ENCODE results near the gene NHLH1. TPM values are rescaled to one million over a fixed set of nuclear protein-coding genes. Genes with fewer than 3 reads are reported as not detected.

NHLH1 gene
- total RNA-seq, 2 experiments from 2014 or later, result 0.22 to 0.45 TPM

GRCh38 chr1:160394673-160395072 lies 27.8 kb downstream of the NHLH1 start:
- no peak for DNase-seq
- POLR2A ChIA-PET, result interaction anchor here (0.6 to 0.8 kb wide), 2 partner anchors 15 to 16 kb away, joined by 3 read pairs; no protein-coding TSS in a partner anchor
- CTCF ChIA-PET, result interaction anchor here (1.9 to 2.2 kb wide), 2 partner anchors 18 to 103 kb away, joined by 6 to 10 read pairs; no protein-coding TSS in a partner anchor

GRCh38 chr1:160397651-160398050 lies 30.8 kb downstream of the NHLH1 start:
- Mint-ChIP-seq H3K27ac (no peak overlapping the region), H3K9me3 (no peaks in the 10 kb centered on the region), H3K27me3 (peaks cover 14% of the 10 kb centered on the region), H3K4me1 (ENCODE audit: low read depth) (peaks cover 7% of the 10 kb centered on the region), H3K4me3 (no peak overlapping the region), H3K36me3 (ENCODE audit: low read depth) (no peaks in the 10 kb centered on the region)
- no peak for TF ChIP-seq CTCF (IDR thresholded peaks at IDR 0.05)
- ATAC-seq (no peak), DNase-seq (no peak)
- CTCF ChIA-PET, result interaction anchor here (0.7 to 2.5 kb wide), 4 partner anchors 21 to 209 kb away, joined by 3 to 13 read pairs (median 4); no protein-coding TSS in a partner anchor
- POLR2A ChIA-PET, result no interaction called here
- intact Hi-C loops (cut with micrococcal nuclease), result no loop called here

More at GRCh38 chr1:160394673-160395072, 27.8 kb downstream of the NHLH1 start:
- H3K9me3 Mint-ChIP-seq, result no peaks in the 10 kb centered on the region
- TF ChIP-seq CTCF (IDR thresholded peaks at IDR 0.05), result no peak
- no peak overlapping the region for H3K4me3 Mint-ChIP-seq
- ATAC-seq, result no peak
- no peak overlapping the region for H3K27ac Mint-ChIP-seq
- H3K4me1 Mint-ChIP-seq (ENCODE audit: low read depth), result no peaks in the 10 kb centered on the region
- intact Hi-C loops (cut with micrococcal nuclease), result no loop called here
- H3K27me3 Mint-ChIP-seq, result peaks cover 4% of the 10 kb centered on the region
- no peaks in the 10 kb centered on the region for H3K36me3 Mint-ChIP-seq (ENCODE audit: low read depth)

GRCh38 chr1:160398823-160399222 lies 32.0 kb downstream of the NHLH1 start:
- H3K4me3 Mint-ChIP-seq, result no peak overlapping the region
- no peak for ATAC-seq
- no peak overlapping the region for H3K27ac Mint-ChIP-seq
- H3K27me3 Mint-ChIP-seq, result peaks cover 14% of the 10 kb centered on the region
- H3K9me3 Mint-ChIP-seq, result no peaks in the 10 kb centered on the region
- no peak for DNase-seq
- H3K4me1 Mint-ChIP-seq (ENCODE audit: low read depth), result peaks cover 7% of the 10 kb centered on the region
- TF ChIP-seq CTCF (IDR thresholded peaks at IDR 0.05), result no peak
- intact Hi-C loops (cut with micrococcal nuclease), result no loop called here
- ChIA-PET POLR2A (interaction anchor here (0.7 kb wide), 1 partner anchor 23 kb away, joined by 3 read pairs; no protein-coding TSS in a partner anchor), CTCF (interaction anchor here (0.9 to 2.5 kb wide), 3 partner anchors 23 to 297 kb away, joined by 3 to 13 read pairs (median 3); no protein-coding TSS in a partner anchor)
- H3K36me3 Mint-ChIP-seq (ENCODE audit: low read depth), result no peaks in the 10 kb centered on the region

GRCh38 chr1:160399544-160400222 lies 32.8 kb downstream of the NHLH1 start:
- ChIA-PET CTCF (no interaction called here), POLR2A (no interaction called here)
- no peak for ATAC-seq
- intact Hi-C loops (cut with micrococcal nuclease), result no loop called here
- no peak for TF ChIP-seq CTCF (IDR thresholded peaks at IDR 0.05)
- no peaks in the 10 kb centered on the region for H3K9me3 Mint-ChIP-seq
- no peaks in the 10 kb centered on the region for H3K36me3 Mint-ChIP-seq (ENCODE audit: low read depth)
- H3K27ac Mint-ChIP-seq, result no peak overlapping the region
- H3K4me3 Mint-ChIP-seq, result no peak overlapping the region
- H3K27me3 Mint-ChIP-seq, result peaks cover 12% of the 10 kb centered on the region
- peaks cover 7% of the 10 kb centered on the region for H3K4me1 Mint-ChIP-seq (ENCODE audit: low read depth)
- DNase-seq, result no peak

GRCh38 chr1:160400223-160400645 lies 33.4 kb downstream of the NHLH1 start, which contains the start of gene VANGL2:
Gene VANGL2 (plus strand): TSS chr1:160400564. CDS start chr1:160415838, 15,274 bp downstream.
- DNase-seq (peak; percentile 55), ATAC-seq (peak; percentile 83)
- intact Hi-C loops (cut with micrococcal nuclease), result no loop called here
- ChIA-PET POLR2A (interaction anchor here (0.6 kb wide), 1 partner anchor 36 kb away, joined by 3 read pairs; no protein-coding TSS in a partner anchor), CTCF (no interaction called here)
- TF ChIP-seq CTCF (IDR thresholded peaks at IDR 0.05), result no peak
- H3K27me3 Mint-ChIP-seq, result peaks cover 12% of the 10 kb centered on the region
- no peaks in the 10 kb centered on the region for H3K9me3 Mint-ChIP-seq
- H3K36me3 Mint-ChIP-seq (ENCODE audit: low read depth), result no peaks in the 10 kb centered on the region
- H3K27ac Mint-ChIP-seq, result no peak within 1 kb of the TSS
- H3K4me3 Mint-ChIP-seq, result peak within 1 kb of the TSS; percentile 37
- H3K4me1 Mint-ChIP-seq (ENCODE audit: low read depth), result peaks cover 7% of the 10 kb centered on the region

Data from activated CD8-positive, alpha-beta T cell treated with anti-CD3 and anti-CD28 coated beads for 36 hours (primary cell).